NB4 (cell line): ENCODE data around the gene TAGLN.
"Not testable (repeated sequence)": the region's sequence is repeated elsewhere in the genome, so short reads cannot be mapped to it uniquely, and the experiment has no call there.

Source experiments
- DNase-seq: peaks from one replicate; pipeline ENCODE4 v3.0.0; 2010; ENCODE audit warnings: low read depth
- H3K4me3 ChIP-seq: one replicate; pipeline ENCODE4 v1.5.1; 2011; ENCODE audit warnings: mild to moderate bottlenecking, low read depth, low read length, moderate library complexity
- CTCF ChIP-seq: IDR thresholded peaks from one replicate; pipeline ENCODE4 v1.5.1; 2012; ENCODE audit warnings: low read depth, low read length
- MAX ChIP-seq: IDR thresholded peaks from 2 replicates; pipeline ENCODE4 v1.6.1; 2011; ENCODE audit warnings: low read depth, low read length
- MYC ChIP-seq: IDR thresholded peaks from 2 replicates; pipeline ENCODE4 v1.6.1; 2011; ENCODE audit warnings: low read depth, low read length
- POLR2A ChIP-seq: IDR thresholded peaks from 2 replicates; pipeline ENCODE4 v1.6.1; 2011; ENCODE audit warnings: mild to moderate bottlenecking; ENCODE audit not compliant: insufficient read length; ENCODE audit errors: extremely low read depth

The TAGLN gene

GRCh38 chr11:117180020-117180419 is 19.1 kb upstream of the TAGLN start:
- peak overlapping the region; percentile 63 for H3K4me3 ChIP-seq
- no peak for TF ChIP-seq POLR2A
- TF ChIP-seq MYC, result no peak
- no peak for TF ChIP-seq CTCF
- no peak for TF ChIP-seq MAX
- DNase-seq, result no peak

GRCh38 chr11:117180661-117181585 is 18.2 kb upstream of the TAGLN start:
- DNase-seq, result peak; percentile 82
- no peak overlapping the region for H3K4me3 ChIP-seq

GRCh38 chr11:117181586-117182550 is 17.3 kb upstream of the TAGLN start:
- TF ChIP-seq MAX (no peak), CTCF (no peak), POLR2A (no peak), MYC (no peak)
- DNase-seq, result no peak
- no peak overlapping the region for H3K4me3 ChIP-seq

More at GRCh38 chr11:117180661-117181585, 18.2 kb upstream of the TAGLN start:
- TF ChIP-seq MYC, result peak; percentile 22; the same call in 1 of the 2 replicates
- TF ChIP-seq MAX, result peak; percentile 81
- TF ChIP-seq POLR2A, result no peak
- TF ChIP-seq CTCF, result peak; percentile 49

GRCh38 chr11:117182551-117182935 is 16.6 kb upstream of the TAGLN start:
- TF ChIP-seq MYC (no peak), POLR2A (no peak), CTCF (no peak), MAX (no peak)
- DNase-seq, result no peak
- no peak overlapping the region for H3K4me3 ChIP-seq

GRCh38 chr11:117183178-117183577 is 16.0 kb upstream of the TAGLN start:
- DNase-seq, result not testable (repeated sequence)

GRCh38 chr11:117183724-117184349 is 15.3 kb upstream of the TAGLN start:
- TF ChIP-seq CTCF (no peak), POLR2A (no peak), MYC (no peak)
- no peak overlapping the region for H3K4me3 ChIP-seq
- DNase-seq, result no peak

More at GRCh38 chr11:117183178-117183577, 16.0 kb upstream of the TAGLN start:
- H3K4me3 ChIP-seq, result not testable (repeated sequence)
